GM12878 (cell line): Measurements from ENCODE around the gene CCN2. TPM values are rescaled to one million over a fixed set of nuclear protein-coding genes. Genes with fewer than 3 reads are reported as not detected.

ENCODE experiments used
- ATAC-seq: fragments of 200-7000 bp; cut with Tn5 transposase; 3 replicates; pipeline ENCODE4 v1.9.1; 2020; ENCODE audit warnings: mild to moderate bottlenecking, moderate library complexity
- BruUV-seq: library from RNA; stranded (reverse); fragments of 400-500 nt; replicated peaks from 2 replicates; lab custom pipeline; 2021; lab: Mats Ljungman, UMichigan
- CTCF ChIA-PET: fragments of 300-600 bp; sonication (Branson Sonifier 250); formaldehyde crosslinking; extraction: SDS; loops from one replicate; lab custom pipeline; 2021; ENCODE audit warnings: inconsistent platforms; lab: Yijun Ruan, JAX
- POLR2A ChIA-PET: fragments of 350-600 bp; formaldehyde crosslinking; extraction: SDS; loops from one replicate; lab custom pipeline; 2021; ENCODE audit warnings: inconsistent platforms; lab: Charles Lee
- RAD21 ChIA-PET: fragments of 300-600 bp; sonication (Branson Sonifier 250); formaldehyde crosslinking; loops from one replicate; lab custom pipeline; 2023; ENCODE audit warnings: antibody characterized with exemption; ENCODE audit not compliant: unreplicated experiment; lab: Charles Lee
- SMC1A ChIA-PET: fragments of 300-600 bp; sonication (Branson Sonifier 250); formaldehyde crosslinking; loops from one replicate; lab custom pipeline; 2023; ENCODE audit not compliant: unreplicated experiment, uncharacterized antibody; lab: Charles Lee
- DNase-seq: peaks from one replicate; pipeline ENCODE4 v3.0.0-alpha.2; 2011; ENCODE audit warnings: low read depth, low spot score
- FAIRE-seq: peaks from 3 replicates; lab custom pipeline; 2011; peaks lifted over from hg19 to GRCh38; lab: Jason Lieb, UNC
- H2AFZ ChIP-seq: 2 replicates; pipeline ENCODE4 v1.6.0; 2011; ENCODE audit warnings: low read depth, low read length, control low read depth; ENCODE audit not compliant: control insufficient read depth
- H3K27ac ChIP-seq: 2 replicates; pipeline ENCODE4 v1.5.1; 2011; ENCODE audit warnings: control low read depth; ENCODE audit not compliant: control insufficient read depth, insufficient read depth
- H3K27me3 ChIP-seq, 2 experiments: replicated peaks in 1 of 2; 2 replicates each; pipeline versions ENCODE4 v1.6.0 to v1.6.1; 2011; ENCODE audit warnings: low read length in 1 of 2; ENCODE audit not compliant: control insufficient read depth in 2 of 2, insufficient read depth in 2 of 2
- H3K36me3 ChIP-seq, 2 experiments: 2 replicates each; pipeline ENCODE4 v1.5.1; 2011; ENCODE audit warnings: low read length in 1 of 2; ENCODE audit not compliant: control insufficient read depth in 2 of 2, insufficient read depth in 2 of 2
- H3K4me1 ChIP-seq: 2 replicates; pipeline ENCODE4 v1.6.1; 2011; ENCODE audit warnings: mild to moderate bottlenecking, low read length, moderate library complexity, mixed read lengths; ENCODE audit not compliant: control insufficient read depth, insufficient read depth
- H3K4me2 ChIP-seq: 2 replicates; pipeline ENCODE4 v1.6.0; 2011; ENCODE audit warnings: control low read depth; ENCODE audit not compliant: control insufficient read depth, insufficient read depth
- H3K4me3 ChIP-seq: fragments of 200-600 bp; sonication (generic); 2 replicates; pipeline ENCODE4 v1.5.1; 2016
- H3K79me2 ChIP-seq: 2 replicates; pipeline ENCODE4 v1.6.0; 2011; ENCODE audit warnings: low read length; ENCODE audit not compliant: control insufficient read depth, insufficient read depth
- H3K9ac ChIP-seq: 2 replicates; pipeline ENCODE4 v1.8.0; 2011; ENCODE audit warnings: low read length, control low read depth, mixed read lengths; ENCODE audit not compliant: control insufficient read depth, insufficient read depth
- H3K9me3 ChIP-seq: replicated peaks from 3 replicates; pipeline ENCODE4 v1.5.1; 2011; ENCODE audit warnings: mild to moderate bottlenecking, low read length; ENCODE audit not compliant: control insufficient read depth, insufficient read depth
- H4K20me1 ChIP-seq: 2 replicates; pipeline ENCODE4 v1.6.0; 2011; ENCODE audit not compliant: control insufficient read depth, insufficient read depth
- BRCA1 ChIP-seq: IDR thresholded peaks from 2 replicates; pipeline ENCODE4 v1.6.1; 2011; ENCODE audit warnings: low read depth, low read length, improper control_type of control experiment
- CBX3 ChIP-seq: fragments of 200-600 bp; sonication (generic); IDR thresholded peaks from 2 replicates; pipeline ENCODE4 v1.6.1; 2016; ENCODE audit warnings: low read depth, borderline replicate concordance
- CREB1 ChIP-seq: IDR thresholded peaks from 2 replicates; pipeline ENCODE4 v1.6.1; 2012; ENCODE audit warnings: low read depth, mild to moderate bottlenecking, inconsistent platforms
- FOXK2 ChIP-seq: fragments of 450-650 bp; IDR thresholded peaks from 2 replicates; pipeline ENCODE4 v1.6.1; 2017; ENCODE audit warnings: mild to moderate bottlenecking, moderate library complexity
- HDAC2 ChIP-seq: fragments of 200-600 bp; sonication (generic); IDR thresholded peaks from 2 replicates; pipeline ENCODE4 v1.6.1; 2017
- KAT2A ChIP-seq: conservative IDR thresholded peaks from 2 replicates; pipeline ENCODE4 v1.6.1; 2011; ENCODE audit warnings: low read depth, low read length; ENCODE audit not compliant: control insufficient read depth
- POLR2AphosphoS2 ChIP-seq: IDR thresholded peaks from 2 replicates; pipeline ENCODE4 v1.6.1; 2011; ENCODE audit warnings: low read depth, mild to moderate bottlenecking, low read length, improper control_type of control experiment, moderate library complexity
- RELB ChIP-seq: fragments of 450-650 bp; IDR thresholded peaks from 2 replicates; pipeline ENCODE4 v1.6.1; 2017; ENCODE audit warnings: low read depth, mild to moderate bottlenecking, moderate library complexity
- RFX5 ChIP-seq: IDR thresholded peaks from 2 replicates; pipeline ENCODE4 v1.6.1; 2011; ENCODE audit warnings: low read depth, low read length, improper control_type of control experiment
- SREBF2 ChIP-seq: IDR thresholded peaks from 2 replicates; pipeline ENCODE4 v1.6.1; 2012; ENCODE audit warnings: mild to moderate bottlenecking, low read length
- TCF3 ChIP-seq: IDR thresholded peaks from 2 replicates; pipeline ENCODE4 v1.6.1; 2012; ENCODE audit warnings: low read depth, mild to moderate bottlenecking, low read length, borderline replicate concordance; ENCODE audit not compliant: insufficient read depth
- ZNF207 ChIP-seq: fragments of 450-650 bp; IDR thresholded peaks from 2 replicates; pipeline ENCODE4 v1.6.1; 2014; ENCODE audit warnings: antibody characterized with exemption, mild to moderate bottlenecking, borderline replicate concordance
- WGBS: methylation state at CpG from one replicate; pipeline ENCODE4 v1.1.6; 2016; ENCODE audit warnings: low lambda C conversion rate; ENCODE audit not compliant: insufficient replicate concordance, insufficient coverage; ENCODE audit errors: missing lambda C conversion rate; 5-methylcytosine and 5-hydroxymethylcytosine counted together
- in situ Hi-C: fragments of 300-500 bp; cut with MboI; formaldehyde crosslinking; loops from 9 replicates; pipeline ENCODE4 v1.14.3; 2018; ENCODE audit warnings: mixed read lengths
- intact Hi-C: fragments of 100-400 bp; cut with micrococcal nuclease; formaldehyde crosslinking; loops from one replicate; pipeline ENCODE4 v1.14.2; 2022; ENCODE audit not compliant: unreplicated experiment
- polyA plus RNA-seq, 11 experiments: library from polyadenylated mRNA; depleted of rRNA in 4 of 11; unstranded in 6 of 11; stranded (reverse) in 5 of 11; fragments of >200 nt; fragmentation: Nextera tagmentation in 4 of 11; fragmentation: Illumina TruSeq in 1 of 11; extraction: Ambion mirVana in 4 of 11; extraction: Trizol in 1 of 11; gene quantifications; 1 replicate in 1 of 11; 2 replicates in 10 of 11; pipeline versions ENCODE4 v1.2.1 to v1.2.3, GENCODE V29; 2011 to 2016; ENCODE audit warnings: inconsistent platforms in 2 of 11, missing spikeins in 2 of 11, low read depth in 1 of 11
- total RNA-seq, 4 experiments: library from RNA; depleted of rRNA in 3 of 4; stranded (reverse); fragments of >200 nt in 3 of 4; fragmentation: Illumina TruSeq in 1 of 4; extraction: Trizol in 1 of 4; gene quantifications; 2 replicates each; pipeline versions ENCODE4 v1.2.1 to v1.2.3, GENCODE V29; 2013 to 2021
- TF ChIP-seq, protein P1 (sequence below): fragments of 450-650 bp; IDR thresholded peaks from 2 replicates; pipeline ENCODE4 v1.6.1; 2016; ENCODE audit warnings: mild to moderate bottlenecking
- TF ChIP-seq, protein P2 (sequence below): IDR thresholded peaks from 2 replicates; pipeline ENCODE4 v1.6.1; 2011; ENCODE audit warnings: borderline replicate concordance, low read depth, mild to moderate bottlenecking, moderate library complexity, low read length; ENCODE audit not compliant: insufficient read depth, poor library complexity, severe bottlenecking

The CCN2 gene
- total and polyA plus RNA-seq, 10 of the 15 experiments (the other 5 are each of a cell fraction or from before 2014, with no cell fraction given) = 0.26 to 0.62 (median 0.44) TPM; not detected in 7

- RAD21 ChIA-PET = no interaction called here
- TF ChIP-seq, protein P1, sequence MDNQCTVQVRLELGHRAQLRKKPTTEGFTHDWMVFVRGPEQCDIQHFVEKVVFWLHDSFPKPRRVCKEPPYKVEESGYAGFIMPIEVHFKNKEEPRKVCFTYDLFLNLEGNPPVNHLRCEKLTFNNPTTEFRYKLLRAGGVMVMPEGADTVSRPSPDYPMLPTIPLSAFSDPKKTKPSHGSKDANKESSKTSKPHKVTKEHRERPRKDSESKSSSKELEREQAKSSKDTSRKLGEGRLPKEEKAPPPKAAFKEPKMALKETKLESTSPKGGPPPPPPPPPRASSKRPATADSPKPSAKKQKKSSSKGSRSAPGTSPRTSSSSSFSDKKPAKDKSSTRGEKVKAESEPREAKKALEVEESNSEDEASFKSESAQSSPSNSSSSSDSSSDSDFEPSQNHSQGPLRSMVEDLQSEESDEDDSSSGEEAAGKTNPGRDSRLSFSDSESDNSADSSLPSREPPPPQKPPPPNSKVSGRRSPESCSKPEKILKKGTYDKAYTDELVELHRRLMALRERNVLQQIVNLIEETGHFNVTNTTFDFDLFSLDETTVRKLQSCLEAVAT = no peak
- TF ChIP-seq SREBF2 (no peak), BRCA1 (no peak), RFX5 (no peak), ZNF207 (no peak), FOXK2 (no peak), POLR2AphosphoS2 (no peak), TCF3 (no peak), KAT2A (no peak), HDAC2 (no peak), CREB1 (no peak), RELB (no peak), CBX3 (no peak)
- TF ChIP-seq, protein P2, sequence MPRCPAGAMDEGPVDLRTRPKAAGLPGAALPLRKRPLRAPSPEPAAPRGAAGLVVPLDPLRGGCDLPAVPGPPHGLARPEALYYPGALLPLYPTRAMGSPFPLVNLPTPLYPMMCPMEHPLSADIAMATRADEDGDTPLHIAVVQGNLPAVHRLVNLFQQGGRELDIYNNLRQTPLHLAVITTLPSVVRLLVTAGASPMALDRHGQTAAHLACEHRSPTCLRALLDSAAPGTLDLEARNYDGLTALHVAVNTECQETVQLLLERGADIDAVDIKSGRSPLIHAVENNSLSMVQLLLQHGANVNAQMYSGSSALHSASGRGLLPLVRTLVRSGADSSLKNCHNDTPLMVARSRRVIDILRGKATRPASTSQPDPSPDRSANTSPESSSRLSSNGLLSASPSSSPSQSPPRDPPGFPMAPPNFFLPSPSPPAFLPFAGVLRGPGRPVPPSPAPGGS = no peak
- in situ Hi-C loops = no loop called here
Measured at GRCh38 chr6:131981624-131981978, 30.4 kb upstream of the CCN2 start.

More at GRCh38 chr6:131981624-131981978, 30.4 kb upstream of the CCN2 start:
- Histone ChIP-seq H3K27me3 (no peaks in the 10 kb centered on the region), H4K20me1 (no peaks in the 10 kb centered on the region), H3K79me2 (no peaks in the 10 kb centered on the region), H3K4me1 (no peaks in the 10 kb centered on the region), H3K27ac (no peak overlapping the region), H3K4me3 (no peak overlapping the region), H2AFZ (no peak overlapping the region), H3K4me2 (no peak overlapping the region), H3K9me3 (no peaks in the 10 kb centered on the region), H3K9ac (no peak overlapping the region), H3K36me3 (no peaks in the 10 kb centered on the region)
- ATAC-seq = no peak
- POLR2A ChIA-PET = no interaction called here
- intact Hi-C loops = no loop called here
- no peak for DNase-seq
- SMC1A ChIA-PET = interaction anchor here (1.3 kb wide), 1 partner anchor 9 kb away, joined by 3 read pairs; no protein-coding TSS in a partner anchor
- 15% methylated on average over 3 of the region's 3 CpGs for WGBS
- FAIRE-seq = no peak
- CTCF ChIA-PET = no interaction called here
- BruUV-seq = no TSS peak
